NCI-H146 treated with DMSO at 0.1 percent for 48 hours (cell line): ENCODE results near the gene HERC5.
"Not testable (repeated sequence)": the region's sequence is repeated elsewhere in the genome, so short reads cannot be mapped to it uniquely, and the experiment has no call there.

Experiments used
- DNase-seq: peaks from one replicate; lab custom pipeline; 2025; ENCODE audit not compliant: unreplicated experiment; lab: John Stamatoyannopoulos, UW

The HERC5 gene

DNA sequence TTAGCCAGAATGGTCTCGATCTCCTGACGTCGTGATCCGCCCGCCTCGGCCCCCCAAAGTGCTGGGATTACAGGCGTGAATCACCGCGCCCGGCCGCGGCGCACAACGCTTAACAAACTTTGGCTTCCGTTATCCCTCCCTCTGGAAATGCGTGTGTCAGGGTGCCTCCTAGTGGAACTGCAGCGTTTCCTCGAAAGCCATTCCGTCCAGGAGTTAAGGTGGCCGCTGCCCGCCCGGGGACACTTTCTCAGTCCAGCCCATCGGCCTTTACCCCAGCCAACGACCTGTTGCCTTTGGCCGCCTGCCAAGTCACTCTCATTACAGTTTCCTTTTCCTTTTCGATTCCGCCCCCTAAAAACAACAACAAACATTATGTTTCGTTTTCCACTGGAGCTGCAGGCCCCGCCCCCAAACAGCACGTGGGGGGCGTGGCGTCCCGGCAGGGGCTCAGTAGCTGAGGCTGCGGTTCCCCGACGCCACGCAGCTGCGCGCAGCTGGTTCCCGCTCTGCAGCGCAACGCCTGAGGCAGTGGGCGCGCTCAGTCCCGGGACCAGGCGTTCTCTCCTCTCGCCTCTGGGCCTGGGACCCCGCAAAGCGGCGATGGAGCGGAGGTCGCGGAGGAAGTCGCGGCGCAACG lies at the start of gene HERC5:
TSS of gene HERC5 (plus strand) at position 450 of the 637 bp plus-strand sequence. CDS start at position 601, 151 bp downstream.
- peak; percentile 1 for DNase-seq

DNA sequence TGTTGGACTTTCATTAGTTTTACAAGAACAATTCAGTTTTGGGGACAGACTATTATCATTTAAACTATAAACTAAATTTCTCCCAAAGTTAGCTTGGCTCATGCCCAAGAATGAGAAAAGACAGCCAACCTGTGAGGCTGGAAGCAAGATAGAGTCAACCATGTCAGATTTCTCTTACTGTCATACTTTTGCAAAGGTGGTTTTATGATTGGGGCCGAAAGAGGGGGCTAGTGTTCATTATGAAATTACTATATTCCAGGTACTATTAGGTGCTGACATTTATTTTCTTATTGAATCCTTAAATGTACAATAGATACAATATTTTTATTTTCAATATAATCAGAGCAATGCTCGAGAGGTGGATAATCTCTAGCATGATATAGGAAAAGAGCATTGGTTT lies 47.7 kb upstream of the HERC5 start:
- no peak for DNase-seq

DNA sequence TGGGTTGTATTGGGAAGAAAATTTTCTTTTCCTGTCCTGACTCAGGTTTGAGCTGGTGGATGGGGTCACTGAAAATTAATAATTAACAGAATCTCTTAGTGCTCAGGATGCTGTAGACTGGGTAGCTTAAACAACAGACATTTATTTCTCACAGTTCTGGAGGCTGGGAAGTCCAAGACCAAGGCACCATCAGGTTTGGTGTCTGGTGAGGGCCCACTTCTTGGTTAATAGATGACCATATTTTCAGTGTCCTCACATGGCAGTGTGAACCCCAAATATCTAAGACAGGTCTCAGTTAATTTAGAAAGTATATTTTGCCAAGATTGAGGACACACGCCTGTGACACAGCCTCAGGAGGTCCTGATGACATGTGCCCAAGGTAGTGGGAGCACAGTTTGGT lies 47.1 kb upstream of the HERC5 start:
- no peak for DNase-seq

- DNase-seq = no peak
Measured at GRCh38 chr4:88411491-88412096, 45.3 kb upstream of the HERC5 start.

GRCh38 chr4:88413801-88414200 lies 43.1 kb upstream of the HERC5 start:
- no peak for DNase-seq

DNA sequence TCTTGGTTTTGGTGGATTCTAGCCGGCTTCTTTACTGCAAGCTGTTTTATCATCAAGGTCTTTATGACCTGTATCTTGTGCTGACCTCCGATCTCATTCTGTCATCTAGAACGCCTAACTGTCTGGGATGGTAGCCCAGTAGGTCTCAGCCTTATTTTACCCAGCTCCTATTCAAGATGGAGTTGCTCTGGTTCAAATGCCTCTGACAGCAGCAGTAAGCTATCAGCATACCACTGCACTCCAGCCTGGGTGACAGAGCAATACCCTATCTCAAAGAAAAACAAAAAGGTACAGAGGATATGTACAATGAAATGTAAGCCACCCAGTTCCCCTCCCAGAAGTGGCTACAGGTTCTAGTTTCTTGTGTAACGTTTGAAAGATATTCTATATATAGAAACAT lies 42.2 kb upstream of the HERC5 start:
- DNase-seq = no peak

DNA sequence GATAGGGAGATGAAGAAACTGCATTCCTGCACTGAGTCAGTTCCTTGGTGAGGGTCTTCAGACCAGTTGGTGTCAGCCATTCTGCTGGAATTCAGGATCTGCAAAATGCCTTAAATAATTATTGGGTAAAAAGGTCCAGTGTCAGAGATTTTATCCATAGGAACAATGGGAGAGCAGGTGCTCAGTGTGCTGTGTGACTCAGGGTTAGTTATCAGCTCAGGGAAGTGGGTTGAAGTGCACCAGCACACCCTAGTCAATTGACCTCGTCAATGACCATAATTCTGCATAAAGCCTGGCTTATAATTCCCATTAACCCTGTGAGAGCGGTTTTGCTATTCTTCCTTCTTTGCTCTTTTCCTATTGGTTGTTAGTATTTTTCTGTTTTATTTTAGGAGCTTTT lies 40.9 kb upstream of the HERC5 start:
- no peak for DNase-seq

- DNase-seq = no peak
Measured at GRCh38 chr4:88418411-88418810, 38.5 kb upstream of the HERC5 start.

- no peak for DNase-seq
Measured at GRCh38 chr4:88419874-88420273, 37.0 kb upstream of the HERC5 start.

- DNase-seq = no peak
Measured at GRCh38 chr4:88420844-88421243, 36.1 kb upstream of the HERC5 start.

DNA sequence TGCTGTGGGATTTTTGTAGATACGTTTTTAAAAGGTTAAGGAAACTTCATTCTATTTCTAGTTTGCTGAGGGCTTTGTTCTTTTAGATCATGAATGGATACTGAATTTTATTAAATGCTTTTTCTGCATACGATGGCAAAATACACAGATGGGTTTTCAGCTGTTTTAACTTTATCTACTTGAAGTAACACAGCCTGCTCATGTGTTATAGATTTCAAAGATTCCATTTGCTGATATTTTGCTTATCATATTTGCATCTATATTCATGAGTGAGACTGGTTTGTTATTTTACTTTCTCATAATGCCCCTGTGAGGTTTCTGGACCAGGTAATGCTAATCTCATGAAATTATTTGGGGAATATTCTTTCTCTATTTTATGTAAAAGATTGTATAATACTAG lies 34.5 kb upstream of the HERC5 start:
- DNase-seq = no peak

GRCh38 chr4:88429401-88429800 lies 27.5 kb upstream of the HERC5 start:
- DNase-seq = no peak

- DNase-seq = no peak
Measured at GRCh38 chr4:88435987-88436693, 20.8 kb upstream of the HERC5 start.

GRCh38 chr4:88437873-88438272 lies 19.0 kb upstream of the HERC5 start:
- not testable (repeated sequence) for DNase-seq

- DNase-seq = no peak
Measured at GRCh38 chr4:88439161-88439760, 17.7 kb upstream of the HERC5 start.

DNA sequence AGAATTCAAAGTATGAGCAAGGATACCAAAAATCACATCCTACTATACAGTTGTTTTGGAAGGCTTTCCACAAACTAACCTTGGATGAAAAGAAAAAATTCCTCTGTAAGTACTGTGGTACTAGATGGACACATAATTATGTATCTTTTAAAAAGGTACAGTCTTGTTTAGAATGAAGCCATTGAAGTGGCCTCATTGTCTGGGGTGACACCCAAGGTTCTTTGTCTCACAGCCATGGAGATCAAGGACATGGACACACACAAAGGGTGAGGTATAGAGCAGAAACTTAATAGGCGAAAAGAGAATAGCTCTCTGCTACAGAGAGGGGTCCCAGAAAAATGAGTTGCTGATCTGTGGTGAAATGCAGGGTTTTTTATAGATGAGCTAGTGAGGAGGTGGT lies 16.8 kb upstream of the HERC5 start:
- DNase-seq = no peak

- no peak for DNase-seq
Measured at GRCh38 chr4:88441696-88442095, 15.2 kb upstream of the HERC5 start.

DNA sequence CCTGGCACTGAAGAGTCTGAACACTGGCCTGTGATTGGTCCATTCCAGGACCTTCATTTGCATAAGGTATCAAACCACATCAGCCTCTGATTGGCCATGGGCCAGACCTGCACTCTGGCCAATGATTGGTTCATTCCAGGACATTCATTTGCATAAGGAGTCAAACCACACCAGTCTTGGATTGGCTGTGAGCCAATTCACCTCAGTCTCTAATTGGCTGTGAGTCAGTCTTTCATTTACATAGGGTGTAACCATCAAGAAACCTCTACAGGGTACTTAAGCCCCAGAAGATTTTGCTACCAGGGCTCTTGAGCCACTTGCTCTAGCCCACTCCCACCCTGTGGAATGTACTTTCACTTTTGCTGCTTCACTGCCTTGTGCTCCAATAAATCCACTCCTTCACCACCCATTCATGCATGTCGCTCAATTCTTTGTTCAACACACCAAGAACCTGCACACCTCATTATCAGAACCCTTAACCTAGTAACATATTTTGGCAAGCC lies 14.2 kb upstream of the HERC5 start:
- DNase-seq = no peak

GRCh38 chr4:88443486-88443885 lies 13.4 kb upstream of the HERC5 start:
- no peak for DNase-seq

DNA sequence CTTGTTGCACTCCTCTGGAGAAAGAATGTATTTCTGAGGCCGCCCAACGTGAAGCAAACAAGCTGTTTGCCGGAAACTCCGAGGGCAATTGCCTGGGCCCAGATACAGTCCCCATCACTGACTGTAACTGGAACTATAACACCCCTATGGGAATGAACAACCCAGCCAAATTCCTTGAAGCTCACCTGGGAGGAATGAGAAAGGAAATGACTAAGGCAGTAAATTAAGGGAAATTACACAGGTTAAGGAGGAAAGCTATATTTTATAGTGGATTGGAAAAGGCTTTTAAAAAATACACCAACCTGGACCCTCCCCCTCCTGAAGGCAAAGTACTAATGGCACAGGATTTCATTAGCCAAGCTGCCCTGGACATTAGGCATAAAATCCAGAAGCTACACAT lies 11.7 kb upstream of the HERC5 start:
- no peak for DNase-seq

DNA sequence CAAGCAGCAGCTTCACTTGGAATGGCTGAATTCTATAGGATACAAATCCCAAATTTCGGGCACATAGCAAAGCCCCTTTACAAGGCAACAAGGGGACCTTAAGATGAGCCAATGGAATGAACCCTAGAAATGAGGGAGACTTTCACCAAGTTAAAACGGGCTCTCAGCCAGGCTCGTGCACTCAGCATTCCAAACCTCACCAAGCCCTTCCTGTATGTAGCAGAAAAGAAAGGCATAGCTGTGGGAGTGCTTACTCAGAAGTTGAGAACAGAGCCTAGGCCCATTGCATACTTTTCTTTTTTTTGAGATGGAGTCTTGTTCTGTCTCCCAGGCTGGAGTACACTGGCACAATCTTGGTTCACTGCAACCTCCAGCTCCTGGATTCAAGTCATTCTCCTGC lies 10.8 kb upstream of the HERC5 start:
- no peak for DNase-seq
